H1 (cell line): ENCODE measurements around the gene CALD1. TPM values are rescaled to one million over a fixed set of nuclear protein-coding genes. Genes with fewer than 3 reads are reported as not detected.

Experiments used
- CTCF ChIA-PET: fragments of 300-600 bp; sonication (Branson Sonifier 250); formaldehyde crosslinking; loops from one replicate; lab custom pipeline; 2021; ENCODE audit not compliant: partially characterized antibody; lab: Charles Lee
- POLR2A ChIA-PET: fragments of 300-600 bp; sonication (Branson Sonifier 250); formaldehyde crosslinking; loops from one replicate; lab custom pipeline; 2021; ENCODE audit warnings: inconsistent platforms; ENCODE audit not compliant: partially characterized antibody; lab: Charles Lee
- DNase-seq, 2 experiments: peaks; one replicate each; pipeline versions ENCODE4 v3.0.0 to v3.0.0-alpha.2; 2010 to 2022; ENCODE audit warnings: low spot score in 2 of 2, low read depth in 1 of 2, mixed read lengths in 1 of 2
- FAIRE-seq: peaks from 2 replicates; lab custom pipeline; 2011; peaks lifted over from hg19 to GRCh38; lab: Jason Lieb, UNC
- H2AFZ ChIP-seq: 2 replicates; pipeline ENCODE4 v1.8.1; 2012; ENCODE audit warnings: low read length, inconsistent platforms
- H2AK5ac ChIP-seq: 2 replicates; pipeline ENCODE4 v1.6.1; 2013; ENCODE audit warnings: low read depth, low read length
- H2BK120ac ChIP-seq: replicated peaks from 2 replicates; pipeline ENCODE3; 2013; ENCODE audit warnings: low read depth, low read length, inconsistent platforms
- H2BK12ac ChIP-seq: 2 replicates; pipeline ENCODE4 v1.6.1; 2013; ENCODE audit warnings: low read depth, low read length
- H2BK15ac ChIP-seq: 2 replicates; pipeline ENCODE4 v1.6.1; 2013; ENCODE audit warnings: low read length
- H2BK20ac ChIP-seq: 2 replicates; pipeline ENCODE4 v1.6.1; 2013; ENCODE audit warnings: low read length
- H2BK5ac ChIP-seq: 2 replicates; pipeline ENCODE4 v1.6.1; 2013; ENCODE audit warnings: low read depth, low read length
- H3K14ac ChIP-seq: 2 replicates; pipeline ENCODE4 v1.6.1; 2013; ENCODE audit warnings: inconsistent platforms; ENCODE audit not compliant: insufficient read length
- H3K18ac ChIP-seq: 2 replicates; pipeline ENCODE4 v1.6.1; 2013; ENCODE audit warnings: low read length; ENCODE audit errors: extremely low read depth
- H3K23ac ChIP-seq: 2 replicates; pipeline ENCODE4 v1.6.1; 2013; ENCODE audit warnings: inconsistent platforms; ENCODE audit not compliant: insufficient read length
- H3K23me2 ChIP-seq: 2 replicates; pipeline ENCODE4 v1.6.1; 2013; ENCODE audit warnings: low read depth, low read length
- H3K27ac ChIP-seq: 2 replicates; pipeline ENCODE4 v1.6.1; 2011; ENCODE audit warnings: low read depth, low read length, inconsistent platforms
- H3K27me3 ChIP-seq, 4 experiments: replicated peaks in 1 of 4; 1 replicate in 1 of 4; 2 replicates in 3 of 4; pipeline versions ENCODE4 v1.6.1 to v1.8.1; 2011 to 2013; ENCODE audit warnings: low read length in 3 of 4, mild to moderate bottlenecking in 3 of 4, inconsistent platforms in 2 of 4, mixed read lengths in 2 of 4, moderate library complexity in 1 of 4; ENCODE audit not compliant: control insufficient read depth in 3 of 4, insufficient read depth in 3 of 4; ENCODE audit errors: extremely low read depth in 1 of 4
- H3K36me3 ChIP-seq, 4 experiments: 2 replicates each; pipeline versions ENCODE4 v1.6.1 to v1.8.1; 2011 to 2013; ENCODE audit warnings: mild to moderate bottlenecking in 4 of 4, low read length in 3 of 4, moderate library complexity in 2 of 4, control low read depth in 1 of 4, inconsistent platforms in 1 of 4; ENCODE audit not compliant: insufficient read depth in 4 of 4, control insufficient read depth in 2 of 4
- H3K4ac ChIP-seq: replicated peaks from 2 replicates; pipeline ENCODE3; 2013; ENCODE audit warnings: low read length, low read depth, mixed read lengths, inconsistent platforms; ENCODE audit not compliant: insufficient read length
- H3K4me1 ChIP-seq, 4 experiments: replicated peaks in 1 of 4; 1 replicate in 1 of 4; 2 replicates in 3 of 4; pipeline versions ENCODE4 v1.6.1 to v1.8.1; 2011 to 2013; ENCODE audit warnings: low read length in 3 of 4, inconsistent platforms in 2 of 4, mixed read lengths in 1 of 4; ENCODE audit not compliant: insufficient read depth in 4 of 4, control insufficient read depth in 3 of 4
- H3K4me2 ChIP-seq, 2 experiments: 2 replicates each; pipeline versions ENCODE4 v1.6.1 to v1.8.1; 2011 to 2013; ENCODE audit warnings: low read depth in 2 of 2, low read length in 2 of 2, control low read depth in 1 of 2, inconsistent platforms in 1 of 2, mild to moderate bottlenecking in 1 of 2; ENCODE audit not compliant: insufficient read depth in 1 of 2
- H3K4me3 ChIP-seq, 4 experiments: fragments of 200-600, 300-600 bp in 1 of 4; sonication (generic), shearing (Covaris generic), sonication (Bioruptor Twin) in 1 of 4; 2 replicates each; pipeline versions ENCODE4 v1.5.1 to v1.8.1; 2011 to 2016; ENCODE audit warnings: low read length in 4 of 4, low read depth in 3 of 4, control low read depth in 2 of 4, inconsistent platforms in 2 of 4, mild to moderate bottlenecking in 2 of 4, mixed read lengths in 1 of 4, moderate library complexity in 1 of 4; ENCODE audit not compliant: insufficient read depth in 2 of 4; ENCODE audit errors: extremely low read depth in 1 of 4
- H3K56ac ChIP-seq: replicated peaks from 2 replicates; pipeline ENCODE3; 2013; ENCODE audit warnings: low read depth, mild to moderate bottlenecking, mixed read lengths, low read length, inconsistent platforms; ENCODE audit not compliant: insufficient read length
- H3K79me1 ChIP-seq: 2 replicates; pipeline ENCODE4 v1.6.1; 2013; ENCODE audit warnings: low read depth, low read length, control low read depth
- H3K79me2 ChIP-seq, 2 experiments: 2 replicates each; pipeline versions ENCODE4 v1.6.1 to v1.8.1; 2012 to 2013; ENCODE audit warnings: low read length in 2 of 2, mild to moderate bottlenecking in 2 of 2, inconsistent platforms in 1 of 2; ENCODE audit not compliant: insufficient read depth in 2 of 2, control insufficient read depth in 1 of 2
- H3K9ac ChIP-seq, 4 experiments: replicated peaks in 1 of 4; 1 replicate in 1 of 4; 2 replicates in 3 of 4; pipeline versions ENCODE4 v1.6.1 to v1.8.1; 2011 to 2013; ENCODE audit warnings: low read depth in 3 of 4, low read length in 3 of 4, control low read depth in 2 of 4, mild to moderate bottlenecking in 2 of 4, moderate library complexity in 2 of 4, inconsistent platforms in 1 of 4; ENCODE audit errors: extremely low read depth in 1 of 4
- H3K9me3 ChIP-seq, 2 experiments: 2 replicates each; pipeline versions ENCODE4 v1.6.1 to v1.8.1; 2012 to 2013; ENCODE audit warnings: mild to moderate bottlenecking in 2 of 2, moderate library complexity in 2 of 2, control low read depth in 1 of 2, inconsistent platforms in 1 of 2, low read depth in 1 of 2, low read length in 1 of 2, mixed read lengths in 1 of 2; ENCODE audit not compliant: insufficient read depth in 2 of 2
- H4K20me1 ChIP-seq, 2 experiments: replicated peaks in 1 of 2; 2 replicates each; pipeline versions ENCODE3 to v1.8.1; 2011 to 2013; ENCODE audit warnings: inconsistent platforms in 2 of 2, low read length in 2 of 2, mild to moderate bottlenecking in 1 of 2; ENCODE audit not compliant: insufficient read depth in 2 of 2, control insufficient read depth in 1 of 2
- H4K5ac ChIP-seq: 2 replicates; pipeline ENCODE4 v1.6.1; 2013; ENCODE audit warnings: low read length, low read depth, mixed read lengths, inconsistent platforms; ENCODE audit not compliant: insufficient read length
- H4K8ac ChIP-seq: 2 replicates; pipeline ENCODE4 v1.8.0; 2013; ENCODE audit warnings: mild to moderate bottlenecking, moderate library complexity, low read length, inconsistent platforms; ENCODE audit not compliant: insufficient read depth; ENCODE audit errors: extremely low read depth
- H4K91ac ChIP-seq: replicated peaks from 2 replicates; pipeline ENCODE3; 2013; ENCODE audit warnings: low read length, mixed read lengths, inconsistent platforms; ENCODE audit not compliant: insufficient read length
- ASH2L ChIP-seq: fragments of 200-600, 300-600 bp; sonication (generic); IDR thresholded peaks from one replicate; pipeline ENCODE4 v1.7.1; 2017; ENCODE audit warnings: low read length
- EGR1 ChIP-seq: IDR thresholded peaks from 2 replicates; pipeline ENCODE4 v1.6.1; 2011; ENCODE audit warnings: low read depth, low read length, borderline replicate concordance
- GTF2F1 ChIP-seq: IDR thresholded peaks from 2 replicates; pipeline ENCODE4 v1.6.1; 2012; ENCODE audit warnings: low read depth, low read length, improper control_type of control experiment, borderline replicate concordance
- MAX ChIP-seq: IDR thresholded peaks from 2 replicates; pipeline ENCODE4 v1.6.1; 2012; ENCODE audit warnings: inconsistent platforms
- POLR2A ChIP-seq, 2 experiments: IDR thresholded peaks; 1 replicate in 1 of 2; 2 replicates in 1 of 2; pipeline ENCODE4 v1.6.1; 2011; ENCODE audit warnings: low read depth in 2 of 2, low read length in 2 of 2, mild to moderate bottlenecking in 2 of 2; ENCODE audit errors: control extremely low read depth in 1 of 2
- RNF2 ChIP-seq: fragments of 200-900, 300-1000 bp; sonication (generic); IDR thresholded peaks from 2 replicates; pipeline ENCODE4 v1.7.1; 2016; ENCODE audit warnings: borderline replicate concordance, low read depth, mild to moderate bottlenecking, antibody characterized with exemption, low read length; ENCODE audit not compliant: poor library complexity, severe bottlenecking; ENCODE audit errors: missing control alignments
- SIRT6 ChIP-seq: IDR thresholded peaks from one replicate; pipeline ENCODE4 v1.7.1; 2012; ENCODE audit warnings: low read length, inconsistent platforms
- SP2 ChIP-seq: IDR thresholded peaks from 2 replicates; pipeline ENCODE4 v1.6.1; 2012; ENCODE audit warnings: mild to moderate bottlenecking, low read length, inconsistent platforms
- WGBS, 2 experiments: shearing (Covaris generic) in 1 of 2; methylation state at CpG; one replicate each; pipeline versions ENCODE4 v1.1.6 to v1.1.7; 2013 to 2015; ENCODE audit warnings: low lambda C conversion rate in 2 of 2, mixed read lengths in 2 of 2, inconsistent platforms in 1 of 2, low coverage in 1 of 2, missing lambda C conversion rate in 1 of 2; ENCODE audit not compliant: insufficient replicate concordance in 2 of 2, insufficient coverage in 1 of 2, insufficient read length in 1 of 2; ENCODE audit errors: extremely low coverage in 1 of 2, missing lambda C conversion rate in 1 of 2; 5-methylcytosine and 5-hydroxymethylcytosine counted together
- polyA plus RNA-seq, 7 experiments: library from polyadenylated mRNA; depleted of rRNA in 3 of 7; stranded (reverse) in 5 of 7; unstranded in 2 of 7; fragments of >200 nt in 5 of 7; fragments of 200-250 nt in 2 of 7; gene quantifications; 1 replicate in 5 of 7; 2 replicates in 1 of 7; 4 replicates in 1 of 7; pipeline versions ENCODE4 v1.2.1 to v1.2.3, GENCODE V29; 2011 to 2013; ENCODE audit warnings: missing spikeins in 2 of 7, mixed read lengths in 2 of 7
- total RNA-seq: library from RNA; stranded (reverse); fragmentation: NEBNext Ultra II Directional; extraction: Animal tissue kit (Norgen Biotek cat#: 25700); gene quantifications from 2 replicates; pipeline ENCODE4 v1.2.1, GENCODE V29; 2021

The CALD1 gene
- total and polyA plus RNA-seq, 2 of the 8 experiments (the other 6 are each of a cell fraction or from before 2014, with no cell fraction given): 34.3 to 177 TPM

- WGBS, 2 experiments: 92% methylated on average over 3 of the region's 3 CpGs; no CpG with 5 or more reads in 1 of the 2 experiments
- H3K36me3 ChIP-seq: peaks cover 0 to 5% (median 0%) of the 10 kb centered on the region in 4 experiments; a peak in 3 of 8 replicates
- no peak overlapping the region for H3K14ac ChIP-seq
- no peak overlapping the region for H4K5ac ChIP-seq
- H3K56ac ChIP-seq: no peak overlapping the region
- H2BK15ac ChIP-seq: no peak overlapping the region
- H3K23me2 ChIP-seq: no peaks in the 10 kb centered on the region
- H3K4me1 ChIP-seq: peaks cover 0 to 5% (median 3%) of the 10 kb centered on the region in 4 experiments; a peak in 4 of 7 replicates
- peaks cover 0 to 51% of the 10 kb centered on the region in 2 experiments; a peak in 2 of 4 replicates for H3K79me2 ChIP-seq
- H3K4ac ChIP-seq: no peak overlapping the region
- no peak for DNase-seq
- H3K23ac ChIP-seq: no peak overlapping the region
- H2BK20ac ChIP-seq: no peak overlapping the region
- no peaks in the 10 kb centered on the region for H4K20me1 ChIP-seq
- no peak overlapping the region for H2AFZ ChIP-seq
- FAIRE-seq: no peak
- no peak overlapping the region for H2BK12ac ChIP-seq
- no peaks in the 10 kb centered on the region for H3K27me3 ChIP-seq
- no peaks in the 10 kb centered on the region for H3K9me3 ChIP-seq
- no peak overlapping the region for H2BK120ac ChIP-seq
- H3K4me2 ChIP-seq: no peak overlapping the region
- H2BK5ac ChIP-seq: no peak overlapping the region
- no peak overlapping the region for H2AK5ac ChIP-seq
- H3K18ac ChIP-seq: no peak overlapping the region
- TF ChIP-seq ASH2L: no peak
- no peak for TF ChIP-seq MAX
- TF ChIP-seq EGR1: no peak
- TF ChIP-seq GTF2F1: no peak
- TF ChIP-seq SP2: no peak
- peak in 1 of 2 experiments; percentile 54; a peak in 1 of 3 replicates for TF ChIP-seq POLR2A (IDR thresholded peaks at IDR 0.05; ENCODE audit: control extremely low read depth in 1 of 2, low read depth in 2 of 2, low read length in 2 of 2)
- no peak for TF ChIP-seq RNF2
- TF ChIP-seq SIRT6: no peak
- no peak overlapping the region for H4K8ac ChIP-seq
- H4K91ac ChIP-seq: no peak overlapping the region
- no peak overlapping the region for H3K9ac ChIP-seq
- H3K79me1 ChIP-seq: peaks cover 5% of the 10 kb centered on the region; the same call in 1 of the 2 replicates
- no peak overlapping the region for H3K27ac ChIP-seq
- CTCF ChIA-PET: interaction anchor here (0.6 to 1.4 kb wide), 4 partner anchors 18 to 113 kb away, joined by 3 to 5 read pairs (median 3); no protein-coding TSS in a partner anchor
- H3K4me3 ChIP-seq: no peak overlapping the region
- POLR2A ChIA-PET: interaction anchor here (1.1 to 2.9 kb wide), 3 partner anchors 8 to 16 kb away, joined by 3 to 14 read pairs (median 6); partner anchors contain the start of gene CALD1
Measured at GRCh38 chr7:134787720-134788119, 8.3 kb downstream of the CALD1 start.
